SK-MEL-5 (cell line): Measurements from ENCODE around the gene ZNF765. TPM values are rescaled to one million over a fixed set of nuclear protein-coding genes. Genes with fewer than 3 reads are reported as not detected.
"Not testable (repeated sequence)": the region's sequence is repeated elsewhere in the genome, so short reads cannot be mapped to it uniquely, and the experiment has no call there.

ENCODE experiments used
- DNase-seq: peaks from one replicate; pipeline ENCODE4 v3.0.0-alpha.2; 2016; ENCODE audit warnings: low read depth, low spot score
- in situ Hi-C: cut with HindIII; loops from 2 replicates; pipeline ENCODE4 v1.10.0; 2016; ENCODE audit warnings: low sequenced_read_pairs, high pct_unique_total_duplicates, low pct_unique_long_range_greater_than_20kb
- small RNA-seq, 2 experiments: library from RNA; depleted of rRNA; stranded (forward); fragments of <200 nt; gene quantifications; one replicate each; pipeline ENCODE3, GENCODE V24; 2014
- total RNA-seq: library from RNA; depleted of rRNA; stranded (reverse); fragments of >200 nt; shearing (Covaris generic); gene quantifications from 2 replicates; pipeline ENCODE4 v1.2.3, GENCODE V29; 2014; rRNA removed

The ZNF765 gene
- total RNA-seq, 1 experiment from 2014 or later: 11.5 TPM

DNA sequence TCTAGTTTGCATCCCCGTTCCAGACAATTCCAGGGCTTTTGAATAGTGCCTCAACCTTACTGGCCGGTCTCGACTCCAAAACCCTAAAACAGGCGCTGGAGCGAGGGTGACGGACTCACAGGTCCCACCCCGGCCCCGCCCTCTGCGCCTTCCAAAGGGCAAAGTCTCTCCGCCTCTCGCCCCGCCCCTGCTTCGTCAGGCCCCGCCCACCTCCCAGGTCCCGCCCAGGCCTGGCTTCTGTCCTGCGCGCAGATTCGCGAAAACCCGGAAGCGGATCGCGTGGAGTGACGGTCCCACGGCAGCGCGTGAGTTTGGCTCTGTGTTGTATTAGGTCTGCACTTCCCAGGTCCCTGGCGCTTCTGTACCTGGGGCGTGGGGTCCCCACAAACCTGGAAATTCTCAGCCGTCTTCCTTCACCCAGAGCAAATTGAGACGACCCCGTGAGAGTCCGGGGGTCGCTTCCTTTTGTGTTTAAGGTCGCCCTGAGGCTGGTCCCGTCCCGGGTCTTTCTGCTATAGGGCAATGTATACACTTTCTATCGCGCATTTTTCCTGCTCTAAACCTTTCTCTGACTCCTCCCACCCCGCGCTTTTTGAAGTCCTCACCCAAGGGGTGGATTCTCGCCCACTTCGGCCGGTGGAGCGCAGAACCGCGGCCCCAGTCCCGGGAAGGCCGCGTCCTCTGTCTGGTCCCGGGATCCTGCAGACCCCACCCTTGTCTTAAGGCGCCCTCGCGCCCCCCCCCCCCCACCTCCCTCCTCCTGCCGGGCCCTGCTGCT, 72.7 kb downstream of the ZNF765 start, which contains the start of gene ZNF813:
Gene ZNF813 (plus strand): TSS at position 249 of the 778 bp plus-strand sequence. CDS start 16,090 bp downstream, outside the sequence.
- peak; percentile 75 for DNase-seq
- in situ Hi-C loops: no loop called here

DNA sequence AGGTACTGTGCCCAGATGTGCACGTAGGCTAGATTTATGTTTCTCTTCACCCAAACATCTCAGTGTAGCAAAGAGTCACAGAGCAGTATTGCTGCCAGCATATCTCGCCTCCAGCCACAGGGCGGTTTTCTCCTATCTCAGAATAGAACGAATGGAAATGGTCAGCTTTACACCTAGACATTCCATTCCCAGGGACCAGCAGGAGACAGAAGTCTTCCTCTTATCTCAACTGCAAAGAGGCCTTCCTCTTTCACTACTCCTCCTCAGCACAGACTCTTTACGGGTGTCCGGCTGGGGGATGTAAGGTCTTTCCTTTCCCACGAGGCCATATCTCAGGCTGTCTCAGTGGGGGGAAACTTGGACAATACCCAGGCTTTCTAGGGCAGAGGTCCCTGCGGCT, 73.7 kb downstream of the ZNF765 start:
- in situ Hi-C loops: not testable (repeated sequence)

DNA sequence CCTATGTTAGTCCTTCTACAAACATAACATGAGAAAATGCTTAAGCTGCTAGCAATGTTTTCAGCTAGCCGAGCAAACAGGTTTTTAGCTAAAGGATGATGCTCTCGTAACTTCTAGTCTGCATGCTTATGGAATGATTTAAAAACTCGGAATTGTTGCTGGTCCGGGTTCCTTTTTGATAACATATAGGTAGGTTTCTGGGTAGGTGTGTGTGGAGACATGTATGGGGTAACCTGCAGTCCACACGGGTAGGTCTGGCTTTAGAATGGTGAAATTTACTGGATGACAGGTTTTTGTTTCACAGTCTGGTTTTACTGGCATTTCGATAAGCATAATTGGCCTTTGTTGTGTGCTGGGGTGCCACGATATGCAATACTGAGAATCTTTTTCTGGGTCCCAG, 77.0 kb downstream of the ZNF765 start:
- in situ Hi-C loops: no loop called here
- no peak for DNase-seq

More for the DNA sequence above, 73.7 kb downstream of the ZNF765 start:
- DNase-seq: not testable (repeated sequence)

DNA sequence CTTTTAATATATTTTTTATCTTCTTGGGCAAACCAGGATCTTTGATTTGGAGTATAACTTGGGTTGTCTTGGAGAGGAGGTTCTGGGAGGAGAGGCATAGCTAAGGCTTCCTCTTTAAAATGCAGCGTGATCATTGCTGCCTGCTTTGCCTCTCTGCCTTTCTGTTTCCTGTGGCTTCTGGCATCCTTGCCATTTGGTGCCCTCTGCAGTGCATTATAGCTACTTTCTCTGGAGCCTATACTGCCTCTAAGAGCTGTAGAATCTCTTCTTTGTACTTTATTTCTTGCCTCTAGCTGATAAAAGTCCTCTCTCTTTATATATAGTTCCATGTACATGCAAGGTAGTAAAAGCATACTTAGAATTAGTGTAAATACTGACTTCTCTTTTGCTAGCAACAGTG, 79.9 kb downstream of the ZNF765 start:
- in situ Hi-C loops, DNase-seq: not testable (repeated sequence)

DNA sequence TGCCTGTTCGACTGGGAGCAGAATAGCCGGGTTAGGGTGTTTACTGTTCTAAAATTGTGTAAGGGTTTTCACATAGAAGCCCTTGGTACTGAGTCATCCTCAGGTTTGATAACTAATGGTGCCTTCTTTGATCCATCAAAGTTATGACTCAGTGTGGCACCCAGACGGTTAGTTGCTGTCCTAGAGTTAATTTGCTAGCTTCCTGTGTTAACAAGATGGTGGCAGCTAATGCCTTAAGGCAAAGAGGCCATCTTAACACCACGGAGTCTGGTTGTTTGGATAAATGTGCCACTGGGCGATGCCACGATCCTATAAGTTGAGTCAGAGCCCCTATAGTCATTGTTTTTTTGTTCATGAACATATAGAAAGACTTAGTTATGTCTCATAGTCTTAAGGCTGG, 80.5 kb downstream of the ZNF765 start:
- in situ Hi-C loops, DNase-seq: not testable (repeated sequence)

Small RNA genes lying within 50 kb of the gene (small RNA-seq; reads per million reads assigned to genes)
- 0 reads per million in 2 experiments for gene RPL39P36

Other genes starting within 250 kb of the ZNF765 start
- 5.9 and 6.7 TPM in 2 replicates for gene ZNF347, start 236.1 kb upstream of the ZNF765 start, total RNA-seq
- gene ZNF665, start 201.8 kb upstream of the ZNF765 start, total RNA-seq: not detected in 2 replicates
- gene ZNF677, start 140.3 kb upstream of the ZNF765 start, total RNA-seq: 6.2 and 8.0 TPM in 2 replicates
- gene VN1R2, start 136.9 kb upstream of the ZNF765 start, total RNA-seq: not detected in 2 replicates
- gene VN1R4, start 127.4 kb upstream of the ZNF765 start, total RNA-seq: not detected in 2 replicates
- gene ZNF845, start 61.4 kb upstream of the ZNF765 start, total RNA-seq: 10.2 and 12.7 TPM in 2 replicates
- 9.5 and 10.0 TPM in 2 replicates for gene ZNF525, start 29.4 kb upstream of the ZNF765 start, total RNA-seq
- 7.8 and 8.6 TPM in 2 replicates for gene ZNF761, start 36.8 kb downstream of the ZNF765 start, total RNA-seq
- 3.4 and 3.9 TPM in 2 replicates for gene ZNF813, start 72.6 kb downstream of the ZNF765 start, total RNA-seq
- 4.3 and 7.7 TPM in 2 replicates for gene ZNF331, start 143.0 kb downstream of the ZNF765 start, total RNA-seq
- gene DPRX, start 236.8 kb downstream of the ZNF765 start, total RNA-seq: not detected in 2 replicates